Transverse colon (tissue), 3 donors: ENCODE results near the gene RD3L.

ENCODE experiments used
- POLR2A ChIP-seq: fragments of 450-650 bp; IDR thresholded peaks from one replicate; pipeline ENCODE4 v1.6.1; 2016; ENCODE audit warnings: antibody characterized with exemption, mild to moderate bottlenecking, moderate library complexity
- POLR2AphosphoS5 ChIP-seq, 3 donors: sonication (generic); formaldehyde crosslinking; IDR thresholded peaks; one replicate each; pipeline ENCODE4 v1.6.1; 2016; ENCODE audit warnings: antibody characterized with exemption in 3 of 3

GRCh38 chr14:103930051-103930604 is 12.2 kb downstream of the RD3L start:
- TF ChIP-seq POLR2AphosphoS5 (IDR thresholded peaks at IDR 0.05) (no peak), POLR2A (no peak)
